Right lobe of liver (tissue), 6 donors: Measurements from ENCODE around the gene CCDC182. TPM values are rescaled to one million over a fixed set of nuclear protein-coding genes. Genes with fewer than 3 reads are reported as not detected.

ENCODE experiments used
- ATAC-seq, 4 donors: fragments of 200-7000 bp; cut with Tn5 transposase; one replicate each; pipeline ENCODE4 v1.9.1; 2020; ENCODE audit warnings: mild to moderate bottlenecking in 4 of 4, moderate library complexity in 4 of 4
- DNase-seq, 3 donors: peaks; one replicate each; pipeline ENCODE4 v3.0.0-alpha.2; 2020
- H3K27ac ChIP-seq, 3 donors: fragments of 200-600 bp; one replicate each; pipeline ENCODE4 v1.8.0; 2022
- H3K27me3 ChIP-seq, 2 donors: fragments of 200-600 bp; one replicate each; pipeline ENCODE4 v1.8.0; 2022
- H3K36me3 ChIP-seq, 4 donors: fragments of 200-600 bp; sonication (generic) in 1 of 4; one replicate each; pipeline versions ENCODE4 v1.5.1 to v1.8.0; 2017 to 2022; ENCODE audit warnings: control low read depth in 1 of 4
- H3K4me1 ChIP-seq, 4 donors: fragments of 200-600 bp; sonication (generic) in 1 of 4; one replicate each; pipeline versions ENCODE4 v1.5.1 to v1.8.0; 2017 to 2022; ENCODE audit warnings: control low read depth in 1 of 4
- H3K4me3 ChIP-seq, 3 donors: fragments of 200-600 bp; one replicate each; pipeline ENCODE4 v1.8.0; 2022
- H3K9me3 ChIP-seq, 4 donors: fragments of 200-600 bp; sonication (generic) in 1 of 4; one replicate each; pipeline versions ENCODE4 v1.5.1 to v1.8.0; 2017 to 2022; ENCODE audit warnings: control low read depth in 1 of 4
- CTCF ChIP-seq, 4 donors: fragments of 200-600 bp in 3 of 4; fragments of 450-650 bp in 1 of 4; IDR thresholded peaks; one replicate each; pipeline versions ENCODE4 v1.5.1 to v1.8.0; 2016 to 2022; ENCODE audit warnings: antibody characterized with exemption in 4 of 4, mild to moderate bottlenecking in 2 of 4
- POLR2A ChIP-seq: fragments of 450-650 bp; IDR thresholded peaks from one replicate; pipeline ENCODE4 v1.6.1; 2017; ENCODE audit warnings: antibody characterized with exemption, mild to moderate bottlenecking
- WGBS: methylation state at CpG from one replicate; pipeline ENCODE4 v1.1.6; 2018; ENCODE audit warnings: low coverage, low lambda C conversion rate; ENCODE audit not compliant: insufficient coverage; ENCODE audit errors: missing lambda C conversion rate; 5-methylcytosine and 5-hydroxymethylcytosine counted together
- intact Hi-C, 2 donors: fragments of 100-400 bp; cut with DNase I; formaldehyde crosslinking; loops; one replicate each; pipeline versions ENCODE4 v1.11.2 to v1.14.1; 2022
- total RNA-seq, 6 experiments: library from RNA; depleted of rRNA in 2 of 6; stranded (reverse); fragments of >200 nt in 2 of 6; fragmentation: NEBNext Ultra II Directional in 3 of 6; extraction: Animal tissue kit (Norgen Biotek cat#: 25700) in 3 of 6; gene quantifications; one replicate each; pipeline versions ENCODE4 v1.1.0 to v1.2.4, GENCODE V29; 2016 to 2023
- donor health status: DM: no; HTN: yes; CAD: no.
- donor health status: DM: no; HTN: no; CAD: no.
- donor health status: DM: no; HTN: no; CAD: no.
- donor health status: DM: no; HTN: yes; CAD: no.
- donor health status: DM: no; HTN: yes; CAD: no.

The CCDC182 gene
- total RNA-seq, 6 experiments from 2014 or later, result not detected

GRCh38 chr17:57740235-57740528 is 4.9 kb downstream of the CCDC182 start:
- Histone ChIP-seq H3K9me3 (no peaks in the 10 kb centered on the region), H3K36me3 (no peaks in the 10 kb centered on the region), H3K27ac (no peak overlapping the region), H3K27me3 (no peaks in the 10 kb centered on the region), H3K4me3 (no peak overlapping the region), H3K4me1 (no peaks in the 10 kb centered on the region)
- intact Hi-C loops, result loop anchor here (10.0 kb wide), 3 partner anchors 495 to 615 kb away; no protein-coding TSS in a partner anchor
- DNase-seq (no peak), ATAC-seq (no peak)
- WGBS, result 42% methylated on average over 2 of the region's 2 CpGs
- TF ChIP-seq POLR2A (no peak), CTCF (IDR thresholded peaks at IDR 0.05) (no peak)

DNA sequence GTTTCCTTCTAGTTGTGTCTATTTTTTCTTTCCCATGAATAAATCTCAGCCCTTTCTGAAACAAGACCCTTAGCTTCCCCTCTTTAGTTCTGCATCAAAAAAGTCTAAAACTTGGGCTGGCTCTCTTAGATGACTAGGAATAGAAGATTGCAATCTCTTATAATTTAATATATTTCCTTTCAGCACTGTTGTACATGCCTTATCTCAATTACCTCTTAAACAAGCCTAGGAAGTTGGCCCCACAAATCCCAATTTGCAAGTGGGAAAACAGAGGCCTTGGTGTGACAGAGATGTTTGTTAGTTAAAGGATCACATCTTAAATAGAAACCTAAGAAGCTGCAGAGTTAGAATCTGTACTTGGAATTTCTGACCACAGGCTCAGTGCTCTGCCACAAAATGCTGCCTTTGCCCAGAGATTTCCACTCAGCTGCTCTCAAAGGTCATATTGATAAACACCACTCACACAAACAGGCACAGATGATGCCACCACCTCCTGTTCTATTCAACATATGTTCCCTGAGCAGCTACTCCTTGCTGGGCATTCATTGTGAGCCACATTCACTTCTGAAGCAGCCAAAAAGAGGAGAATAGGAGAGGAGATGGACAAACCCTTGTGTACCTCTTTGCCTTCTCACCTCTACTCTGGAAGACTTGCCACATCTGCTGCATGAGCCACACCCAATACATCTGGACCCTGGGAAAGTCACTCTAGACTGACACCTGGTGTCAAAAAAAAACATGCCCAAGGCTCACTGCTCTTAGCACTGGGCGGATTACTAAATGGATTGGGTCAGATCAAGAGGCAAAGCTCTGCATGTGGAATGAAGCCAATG is 5.5 kb downstream of the CCDC182 start:
- Histone ChIP-seq H3K27ac (no peak overlapping the region), H3K36me3 (no peaks in the 10 kb centered on the region), H3K4me1 (no peaks in the 10 kb centered on the region), H3K9me3 (no peaks in the 10 kb centered on the region), H3K27me3 (no peaks in the 10 kb centered on the region), H3K4me3 (no peak overlapping the region)
- ATAC-seq (peak; percentile 68 to 82 (median 80)), DNase-seq (no peak)
- TF ChIP-seq CTCF (IDR thresholded peaks at IDR 0.05), result peak; percentile 29 to 55 (median 45)
- no peak for TF ChIP-seq POLR2A
- intact Hi-C loops, result loop anchor here (10.0 kb wide), 3 partner anchors 495 to 615 kb away; no protein-coding TSS in a partner anchor
- WGBS, result 50% methylated on average over 1 of the region's 1 CpG

GRCh38 chr17:57737450-57737849 is 7.6 kb downstream of the CCDC182 start:
- intact Hi-C loops, result no loop called here
- Histone ChIP-seq H3K36me3 (no peaks in the 10 kb centered on the region), H3K4me3 (no peak overlapping the region), H3K27me3 (no peaks in the 10 kb centered on the region), H3K4me1 (peaks cover 0 to under 1% (median 0%) of the 10 kb centered on the region in 4 donors), H3K9me3 (no peaks in the 10 kb centered on the region), H3K27ac (no peak overlapping the region)
- ATAC-seq (no peak), DNase-seq (no peak)
- TF ChIP-seq CTCF (IDR thresholded peaks at IDR 0.05) (no peak), POLR2A (no peak)
- 58% methylated on average over 2 of the region's 3 CpGs for WGBS

GRCh38 chr17:57735707-57736106 is 9.4 kb downstream of the CCDC182 start:
- no peak overlapping the region for H3K4me3 ChIP-seq
- DNase-seq, result no peak
- TF ChIP-seq POLR2A, result no peak
- TF ChIP-seq CTCF (IDR thresholded peaks at IDR 0.05), result no peak
- no peak overlapping the region for H3K27ac ChIP-seq
- no peak for ATAC-seq
- H3K9me3 ChIP-seq, result no peaks in the 10 kb centered on the region
- H3K4me1 ChIP-seq, result peaks cover 0 to 8% (median 0%) of the 10 kb centered on the region in 4 donors
- intact Hi-C loops, result no loop called here
- 75% methylated on average over 6 of the region's 6 CpGs for WGBS
- H3K36me3 ChIP-seq, result no peaks in the 10 kb centered on the region
- H3K27me3 ChIP-seq, result no peaks in the 10 kb centered on the region
